Activated naive CD8-positive, alpha-beta T cell treated with anti-CD3 and anti-CD28 coated beads, Interleukin-2, amount 50 U/mL, for 16 hours (primary cell): ENCODE results near the gene MYO3B.

Experiments used
- DNase-seq: peaks from one replicate; pipeline ENCODE4 v3.0.0-alpha.2; 2020; ENCODE audit warnings: low read depth, low spot score

Gene MYO3B

GRCh38 chr2:170306293-170306873 lies 128.4 kb downstream of the MYO3B start:
- no peak for DNase-seq

DNA sequence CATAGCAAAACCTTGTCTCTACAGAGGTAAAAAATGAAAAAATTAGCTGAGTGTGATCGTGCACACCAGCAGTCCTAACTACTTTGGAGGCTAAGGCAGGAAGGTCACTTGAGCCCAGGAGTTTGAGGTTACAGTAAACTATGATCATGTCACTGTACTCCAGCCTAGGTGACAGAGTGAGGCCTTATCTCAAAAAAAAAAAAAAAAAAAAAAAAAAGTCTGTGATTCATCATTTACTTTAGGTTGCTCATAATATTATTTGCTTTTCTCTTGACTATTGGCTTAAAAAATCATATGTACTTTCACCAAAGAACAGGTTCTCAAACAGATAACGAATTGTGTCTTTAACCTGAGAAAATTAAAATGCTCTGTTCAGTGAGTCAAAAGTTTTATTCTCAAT lies 129.1 kb downstream of the MYO3B start:
- no peak for DNase-seq

DNA sequence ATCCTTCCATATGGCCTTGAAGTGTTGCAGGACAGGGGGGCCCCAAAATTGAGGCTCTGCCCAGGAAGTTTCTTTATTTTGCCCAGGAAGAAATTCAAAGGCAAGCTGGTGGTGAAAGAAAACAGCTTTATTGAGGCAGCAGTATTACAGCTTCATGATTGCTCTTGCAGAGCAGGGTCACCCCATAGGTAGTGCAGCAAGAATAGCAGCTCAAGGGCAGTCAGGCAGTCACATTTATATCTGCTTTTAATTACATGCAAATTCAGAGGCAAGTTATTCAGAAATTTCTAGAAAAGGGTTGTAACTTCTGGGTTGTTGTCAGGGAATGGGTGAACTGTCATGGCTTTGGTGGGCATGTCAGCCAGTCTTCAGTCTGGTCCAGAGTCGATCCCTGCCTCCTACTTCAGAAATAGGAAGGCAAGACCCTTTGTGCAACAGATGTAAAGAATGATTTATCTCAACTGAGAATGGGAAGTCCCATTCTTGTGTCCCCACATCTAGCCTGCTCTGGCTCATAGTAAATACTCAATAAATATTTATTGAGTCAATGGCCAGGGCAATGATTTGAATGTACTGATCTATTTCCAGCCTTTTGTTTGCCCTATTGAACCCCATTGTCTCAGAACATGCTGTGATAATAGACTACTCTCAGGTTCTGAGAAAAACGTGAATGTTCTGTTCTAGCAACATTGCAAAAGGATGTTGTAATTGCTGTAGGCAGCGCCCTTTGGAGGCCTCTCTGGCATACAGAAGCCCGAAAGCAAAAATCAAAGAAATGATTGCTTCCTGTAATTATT lies 129.8 kb downstream of the MYO3B start:
- DNase-seq: no peak

GRCh38 chr2:170310876-170311502 lies 133.0 kb downstream of the MYO3B start:
- no peak for DNase-seq

DNA sequence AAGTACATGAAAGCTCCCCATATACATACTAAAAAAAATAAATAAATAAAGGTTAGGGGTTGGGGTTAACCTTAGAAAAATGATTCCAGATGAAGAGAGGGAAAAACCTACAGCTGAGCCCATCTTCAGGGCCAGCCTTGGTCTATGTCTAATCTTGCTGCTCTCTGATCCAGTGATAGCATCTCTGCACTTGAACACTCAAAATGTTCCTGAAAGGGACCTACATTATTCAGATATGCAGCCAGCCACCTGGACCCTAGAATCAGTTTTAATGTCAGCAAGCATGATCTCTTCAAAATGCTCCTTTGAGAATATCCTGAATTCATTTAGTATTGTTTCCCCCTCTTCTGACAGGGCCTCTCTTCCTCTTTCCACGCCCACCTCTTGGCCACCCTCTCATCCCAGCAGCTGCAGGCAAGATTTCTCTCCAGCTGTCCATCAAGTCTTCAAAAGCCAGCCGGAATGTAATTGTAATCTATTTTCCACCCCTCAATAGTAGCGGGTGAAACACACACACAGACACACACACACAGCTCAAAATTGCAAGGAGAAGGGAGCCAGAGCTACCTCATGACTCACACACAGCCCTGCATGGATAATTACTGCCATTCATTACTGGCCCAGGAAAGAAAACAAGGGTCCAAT lies 135.5 kb downstream of the MYO3B start:
- DNase-seq: no peak

GRCh38 chr2:170313992-170314348 lies 136.0 kb downstream of the MYO3B start:
- no peak for DNase-seq

DNA sequence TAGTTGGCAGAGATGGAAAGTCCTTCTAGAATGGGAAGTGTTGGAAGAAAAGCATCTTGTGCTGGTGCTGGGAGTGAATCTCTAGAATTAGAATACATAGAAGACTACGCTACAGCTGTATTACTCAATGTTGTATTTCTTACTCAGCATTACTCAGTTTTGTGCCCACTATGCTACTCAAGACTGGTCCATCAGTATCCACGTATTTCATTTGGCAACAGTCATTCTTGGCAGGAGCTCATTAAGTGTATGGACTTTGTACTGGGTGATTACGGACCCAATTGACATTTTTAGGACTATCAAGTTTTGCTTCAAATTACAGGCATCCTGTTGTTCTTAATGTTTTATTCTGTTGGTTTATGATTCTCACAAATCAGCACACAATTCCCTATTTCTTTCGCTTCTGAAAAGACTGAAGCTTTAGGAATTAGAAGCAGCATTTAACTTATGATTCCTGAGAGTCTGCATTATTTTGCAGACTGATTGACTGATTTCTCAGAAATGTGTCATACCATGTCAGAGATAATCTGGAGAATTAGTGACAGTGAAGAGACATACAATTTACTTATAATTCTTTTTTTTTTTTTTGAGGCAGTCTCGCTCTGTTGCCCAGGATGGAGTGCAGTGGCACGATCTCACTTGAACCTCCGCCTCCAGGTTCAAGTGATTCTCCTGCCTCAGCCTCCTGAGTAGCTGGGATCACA lies 136.9 kb downstream of the MYO3B start:
- no peak for DNase-seq

DNA sequence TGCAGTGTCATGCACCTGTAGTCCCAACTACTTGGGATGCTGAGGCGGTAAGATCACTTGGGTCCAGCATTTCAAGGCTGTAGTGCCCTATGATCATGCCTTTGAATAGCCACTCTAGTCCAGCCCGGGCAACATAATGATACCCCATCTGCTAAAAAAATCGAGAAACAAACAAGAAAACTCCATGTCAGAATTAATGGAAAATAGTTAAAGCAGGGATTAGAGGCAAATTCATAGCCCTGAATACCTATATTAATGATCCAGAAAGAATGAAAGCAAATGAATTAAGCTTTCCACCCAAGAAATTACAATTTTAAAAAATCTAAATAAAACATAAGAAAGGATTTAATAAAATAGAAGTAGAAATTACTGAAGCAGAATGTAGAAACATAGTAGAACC lies 143.0 kb downstream of the MYO3B start:
- DNase-seq: no peak

DNA sequence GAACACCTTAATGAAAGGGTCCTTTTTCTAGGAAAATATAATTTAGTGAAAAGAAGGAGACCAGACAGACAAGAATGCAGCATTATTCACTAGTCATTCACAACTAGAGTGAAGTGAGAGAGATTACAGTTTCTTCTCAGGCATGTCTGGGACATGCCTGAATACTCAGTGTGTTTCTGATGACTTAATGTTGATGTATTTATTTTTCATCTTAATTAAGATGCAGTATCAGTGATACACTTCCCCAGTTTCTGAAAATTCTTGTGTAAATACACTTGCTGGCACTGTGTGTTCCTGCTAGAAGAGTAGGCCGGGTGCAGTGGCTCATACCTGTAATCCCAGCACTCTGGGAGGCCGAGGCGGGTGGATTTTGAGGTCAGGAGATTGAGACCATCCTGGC lies 143.6 kb downstream of the MYO3B start:
- DNase-seq: no peak

GRCh38 chr2:170322140-170322766 lies 144.3 kb downstream of the MYO3B start:
- DNase-seq: no peak

- no peak for DNase-seq
Measured at GRCh38 chr2:170323743-170324142, 145.8 kb downstream of the MYO3B start.

- DNase-seq: no peak
Measured at GRCh38 chr2:170324640-170325046, 146.7 kb downstream of the MYO3B start.

- DNase-seq: no peak
Measured at GRCh38 chr2:170330881-170331280, 152.9 kb downstream of the MYO3B start.

GRCh38 chr2:170332676-170333402 lies 154.9 kb downstream of the MYO3B start:
- DNase-seq: no peak

DNA sequence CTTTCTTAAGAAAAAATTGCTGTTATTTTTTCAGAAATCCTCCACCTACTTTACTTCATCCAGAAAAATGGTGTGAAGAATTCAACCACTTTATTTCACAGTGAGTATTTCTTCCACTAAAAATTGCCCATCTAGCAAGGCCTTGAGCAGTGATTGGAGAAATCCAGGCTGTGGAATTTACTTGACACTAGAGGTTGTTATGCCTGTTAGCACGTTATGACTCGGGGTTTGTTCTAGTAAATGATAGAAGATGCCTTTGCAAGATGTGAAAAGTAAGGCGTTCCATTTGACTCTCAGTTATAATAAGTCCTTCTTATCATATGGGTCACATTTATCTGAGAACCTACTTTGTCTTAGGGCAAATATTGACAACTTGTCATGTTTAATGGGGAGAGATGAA lies 157.4 kb downstream of the MYO3B start:
- no peak for DNase-seq

GRCh38 chr2:170336408-170336807 lies 158.5 kb downstream of the MYO3B start:
- no peak for DNase-seq

DNA sequence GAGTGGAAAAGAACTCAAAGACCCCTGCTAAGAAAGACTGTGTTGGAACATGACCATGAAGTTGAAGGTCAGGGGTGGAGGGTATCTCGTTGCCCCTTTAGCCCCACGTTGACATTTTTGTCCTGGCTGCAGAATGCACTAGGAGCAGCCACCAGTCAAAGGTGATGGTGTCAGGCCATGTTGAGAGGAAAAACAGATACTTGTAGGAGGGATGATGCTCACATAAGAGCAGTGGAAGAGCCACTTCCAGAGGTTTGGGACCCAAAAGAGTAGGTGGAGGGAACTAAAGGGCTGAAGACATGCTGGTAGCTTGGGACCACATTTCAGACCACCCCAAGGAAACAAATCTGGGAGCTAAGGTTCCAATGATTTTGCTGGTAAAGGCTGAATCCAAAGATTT lies 159.0 kb downstream of the MYO3B start:
- DNase-seq: no peak

DNA sequence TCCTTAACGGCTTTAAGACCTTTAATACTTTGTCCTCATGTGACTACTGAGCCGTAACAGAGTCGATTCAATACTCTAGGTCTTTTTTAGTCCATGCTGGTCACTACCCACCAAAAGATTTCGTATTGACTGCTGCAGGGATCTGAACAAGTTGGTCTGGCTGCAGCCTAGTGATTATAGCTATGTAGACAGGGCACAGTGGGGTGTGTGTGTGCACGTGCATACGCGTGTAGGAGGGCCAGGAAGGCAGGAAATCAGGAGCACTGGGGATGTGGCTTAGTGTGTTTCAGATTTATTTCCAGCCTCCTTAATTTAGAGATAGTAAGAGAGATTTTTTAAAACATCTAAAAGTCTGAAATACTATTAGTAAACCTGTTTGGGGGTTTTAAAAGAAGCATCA lies 161.4 kb downstream of the MYO3B start:
- no peak for DNase-seq

GRCh38 chr2:170339750-170340692 lies 162.1 kb downstream of the MYO3B start:
- DNase-seq: no peak

DNA sequence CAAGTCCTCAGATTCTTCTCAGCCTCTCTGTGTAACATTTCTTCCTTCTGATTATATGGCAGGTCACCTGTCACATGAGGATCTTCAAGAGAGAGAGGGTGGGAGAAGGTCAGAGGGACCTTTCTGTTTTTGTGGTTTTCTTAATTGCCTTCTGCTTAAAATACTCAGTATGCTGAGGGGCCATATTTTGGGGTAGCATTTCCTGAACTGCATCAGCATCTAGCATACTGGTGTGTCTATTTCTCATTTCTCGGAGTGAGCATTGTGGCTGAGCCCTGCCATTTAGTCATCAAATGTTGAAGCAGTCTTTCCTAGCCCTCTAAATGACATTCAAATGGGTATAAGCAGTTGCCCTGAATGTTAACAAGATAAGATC lies 162.7 kb downstream of the MYO3B start:
- DNase-seq: no peak
